A673 (cell line): Measurements from ENCODE around the gene LRFN5.

Experiments
- EZH2 ChIP-seq: fragments of 200-600 bp; sonication (generic); IDR thresholded peaks from 2 replicates; pipeline ENCODE4 v1.6.1; 2017; ENCODE audit warnings: borderline replicate concordance, low read depth, mild to moderate bottlenecking, mixed read lengths, antibody characterized with exemption, low read length; ENCODE audit not compliant: poor library complexity, severe bottlenecking
- TF ChIP-seq, protein P1 (sequence below): fragments of 300-800, 200-600 bp; sonication (generic); conservative IDR thresholded peaks from 2 replicates; pipeline ENCODE4 v1.5.1; 2017; ENCODE audit warnings: low read depth, mild to moderate bottlenecking, antibody characterized with exemption, low read length, moderate library complexity, mixed read lengths

DNA sequence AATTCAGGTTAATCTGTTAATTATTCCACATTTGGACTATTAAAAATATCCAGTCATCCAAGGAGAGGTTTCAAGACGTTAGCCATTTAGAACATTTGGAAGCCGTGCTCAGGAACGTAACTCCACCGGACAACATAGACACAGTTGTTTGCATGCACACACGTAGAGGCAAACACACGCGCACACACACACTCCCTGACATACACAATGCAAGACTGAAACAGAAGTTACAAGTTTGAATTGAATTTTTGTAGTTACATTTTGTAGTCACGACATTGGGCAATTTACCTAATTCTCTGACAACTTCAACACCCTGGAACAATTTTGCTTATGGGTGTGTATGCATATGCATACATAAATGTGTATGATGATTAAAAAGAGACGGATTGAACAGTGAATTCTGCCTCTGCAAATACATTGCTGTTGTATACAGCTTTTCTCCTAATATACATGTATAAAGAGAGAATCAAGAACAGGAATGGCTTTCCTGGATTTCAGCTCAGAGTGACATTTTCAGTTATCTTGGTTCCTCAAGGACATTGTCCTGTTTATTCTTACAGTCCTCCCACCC is 298.8 kb downstream of the LRFN5 start:
- TF ChIP-seq, protein P1, sequence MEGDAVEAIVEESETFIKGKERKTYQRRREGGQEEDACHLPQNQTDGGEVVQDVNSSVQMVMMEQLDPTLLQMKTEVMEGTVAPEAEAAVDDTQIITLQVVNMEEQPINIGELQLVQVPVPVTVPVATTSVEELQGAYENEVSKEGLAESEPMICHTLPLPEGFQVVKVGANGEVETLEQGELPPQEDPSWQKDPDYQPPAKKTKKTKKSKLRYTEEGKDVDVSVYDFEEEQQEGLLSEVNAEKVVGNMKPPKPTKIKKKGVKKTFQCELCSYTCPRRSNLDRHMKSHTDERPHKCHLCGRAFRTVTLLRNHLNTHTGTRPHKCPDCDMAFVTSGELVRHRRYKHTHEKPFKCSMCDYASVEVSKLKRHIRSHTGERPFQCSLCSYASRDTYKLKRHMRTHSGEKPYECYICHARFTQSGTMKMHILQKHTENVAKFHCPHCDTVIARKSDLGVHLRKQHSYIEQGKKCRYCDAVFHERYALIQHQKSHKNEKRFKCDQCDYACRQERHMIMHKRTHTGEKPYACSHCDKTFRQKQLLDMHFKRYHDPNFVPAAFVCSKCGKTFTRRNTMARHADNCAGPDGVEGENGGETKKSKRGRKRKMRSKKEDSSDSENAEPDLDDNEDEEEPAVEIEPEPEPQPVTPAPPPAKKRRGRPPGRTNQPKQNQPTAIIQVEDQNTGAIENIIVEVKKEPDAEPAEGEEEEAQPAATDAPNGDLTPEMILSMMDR: no peak
- no peak for TF ChIP-seq EZH2
